HUES6 (cell line): ENCODE data around the gene ERVW-1.
A peak's percentile ranks its signal among the peaks of the same experiment; 100 is the strongest.

Experiments used
- H3K27ac ChIP-seq: 2 replicates; pipeline ENCODE4 v1.7.0; 2013; ENCODE audit warnings: low read depth, mild to moderate bottlenecking, low read length, inconsistent platforms
- H3K27me3 ChIP-seq: 2 replicates; pipeline ENCODE4 v1.6.1; 2013; ENCODE audit warnings: low read length; ENCODE audit not compliant: control insufficient read depth, insufficient read depth
- H3K36me3 ChIP-seq: 2 replicates; pipeline ENCODE4 v1.6.1; 2013; ENCODE audit warnings: low read length; ENCODE audit not compliant: control insufficient read depth, insufficient read depth
- H3K4me1 ChIP-seq: 2 replicates; pipeline ENCODE4 v1.6.1; 2013; ENCODE audit warnings: low read length; ENCODE audit not compliant: control insufficient read depth, insufficient read depth
- H3K4me3 ChIP-seq: 2 replicates; pipeline ENCODE4 v1.5.1; 2013; ENCODE audit warnings: low read depth, low read length
- H3K9ac ChIP-seq: one replicate; pipeline ENCODE4 v1.6.1; 2013; ENCODE audit warnings: mild to moderate bottlenecking, low read length
- H3K9me3 ChIP-seq: 2 replicates; pipeline ENCODE4 v1.6.1; 2013; ENCODE audit warnings: low read depth, low read length; ENCODE audit not compliant: control insufficient read depth, insufficient read depth

ERVW-1 gene

GRCh38 chr7:92423710-92424131 lies 54.0 kb downstream of the ERVW-1 start:
- Histone ChIP-seq H3K9me3 (no peaks in the 10 kb centered on the region), H3K27me3 (no peaks in the 10 kb centered on the region), H3K27ac (no peak overlapping the region), H3K9ac (no peak overlapping the region), H3K4me1 (peaks cover 12% of the 10 kb centered on the region), H3K36me3 (no peaks in the 10 kb centered on the region), H3K4me3 (0 out of 2 replicates have a peak overlapping the region, but pooled peaks have one; percentile 72)

- no peak overlapping the region for H3K9ac ChIP-seq
- no peaks in the 10 kb centered on the region for H3K36me3 ChIP-seq
- no peaks in the 10 kb centered on the region for H3K27me3 ChIP-seq
- H3K4me1 ChIP-seq = peaks cover 12% of the 10 kb centered on the region
- H3K9me3 ChIP-seq = no peaks in the 10 kb centered on the region
- H3K27ac ChIP-seq = no peak overlapping the region
- H3K4me3 ChIP-seq = no peak overlapping the region
Measured at GRCh38 chr7:92422926-92423325, 54.8 kb downstream of the ERVW-1 start.

GRCh38 chr7:92421676-92422435 lies 55.9 kb downstream of the ERVW-1 start:
- Histone ChIP-seq H3K27ac (no peak overlapping the region), H3K9me3 (no peaks in the 10 kb centered on the region), H3K4me1 (peaks cover 14% of the 10 kb centered on the region), H3K4me3 (no peak overlapping the region), H3K27me3 (no peaks in the 10 kb centered on the region), H3K9ac (no peak overlapping the region), H3K36me3 (no peaks in the 10 kb centered on the region)
